Suprapubic skin (tissue), 3 donors: Measurements from ENCODE around the gene SPATA6L.

ENCODE experiments used
- EP300 ChIP-seq: sonication (generic); formaldehyde crosslinking; IDR thresholded peaks from one replicate; pipeline ENCODE4 v1.6.1; 2017; ENCODE audit warnings: antibody characterized with exemption
- POLR2A ChIP-seq, 2 donors: fragments of 450-650 bp; IDR thresholded peaks; one replicate each; pipeline ENCODE4 v1.6.1; 2017; ENCODE audit warnings: antibody characterized with exemption in 2 of 2, mild to moderate bottlenecking in 2 of 2, moderate library complexity in 2 of 2
- TF ChIP-seq, protein P1 (sequence below), 2 donors: fragments of 200-600 bp in 1 of 2; fragments of 450-650 bp in 1 of 2; sonication (generic) in 1 of 2; IDR thresholded peaks; one replicate each; pipeline ENCODE4 v1.5.1; 2016 to 2019; ENCODE audit warnings: antibody characterized with exemption in 2 of 2, mild to moderate bottlenecking in 1 of 2, moderate library complexity in 1 of 2

DNA sequence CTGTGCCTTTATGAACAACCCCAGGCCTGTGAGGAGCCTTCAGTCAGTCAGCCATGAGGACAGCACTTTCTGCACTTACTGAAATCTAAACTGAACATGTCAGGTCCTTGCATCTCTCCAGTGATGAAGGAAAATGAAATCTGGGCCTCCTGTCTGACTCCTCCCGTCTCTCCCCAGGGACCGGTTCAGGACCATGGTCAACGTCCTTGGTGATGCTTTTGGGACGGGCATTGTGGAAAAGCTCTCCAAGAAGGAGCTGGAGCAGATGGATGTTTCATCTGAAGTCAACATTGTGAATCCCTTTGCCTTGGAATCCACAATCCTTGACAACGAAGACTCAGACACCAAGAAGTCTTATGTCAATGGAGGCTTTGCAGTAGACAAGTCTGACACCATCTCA lies 81.1 kb downstream of the SPATA6L start:
- no peak for TF ChIP-seq EP300
- TF ChIP-seq, protein P1, sequence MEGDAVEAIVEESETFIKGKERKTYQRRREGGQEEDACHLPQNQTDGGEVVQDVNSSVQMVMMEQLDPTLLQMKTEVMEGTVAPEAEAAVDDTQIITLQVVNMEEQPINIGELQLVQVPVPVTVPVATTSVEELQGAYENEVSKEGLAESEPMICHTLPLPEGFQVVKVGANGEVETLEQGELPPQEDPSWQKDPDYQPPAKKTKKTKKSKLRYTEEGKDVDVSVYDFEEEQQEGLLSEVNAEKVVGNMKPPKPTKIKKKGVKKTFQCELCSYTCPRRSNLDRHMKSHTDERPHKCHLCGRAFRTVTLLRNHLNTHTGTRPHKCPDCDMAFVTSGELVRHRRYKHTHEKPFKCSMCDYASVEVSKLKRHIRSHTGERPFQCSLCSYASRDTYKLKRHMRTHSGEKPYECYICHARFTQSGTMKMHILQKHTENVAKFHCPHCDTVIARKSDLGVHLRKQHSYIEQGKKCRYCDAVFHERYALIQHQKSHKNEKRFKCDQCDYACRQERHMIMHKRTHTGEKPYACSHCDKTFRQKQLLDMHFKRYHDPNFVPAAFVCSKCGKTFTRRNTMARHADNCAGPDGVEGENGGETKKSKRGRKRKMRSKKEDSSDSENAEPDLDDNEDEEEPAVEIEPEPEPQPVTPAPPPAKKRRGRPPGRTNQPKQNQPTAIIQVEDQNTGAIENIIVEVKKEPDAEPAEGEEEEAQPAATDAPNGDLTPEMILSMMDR (IDR thresholded peaks at IDR 0.05): no peak
- TF ChIP-seq POLR2A (IDR thresholded peaks at IDR 0.05): no peak
